BJ (cell line): Measurements from ENCODE around the gene MRPL2. TPM values are rescaled to one million over a fixed set of nuclear protein-coding genes. Genes with fewer than 3 reads are reported as not detected.
A peak's percentile ranks its signal among the peaks of the same experiment; 100 is the strongest.

Experiments used
- CTCF ChIA-PET: fragments of 350-600 bp; formaldehyde crosslinking; extraction: SDS; loops from one replicate; lab custom pipeline; 2021; ENCODE audit warnings: antibody characterized with exemption, inconsistent platforms; lab: Yijun Ruan, JAX
- POLR2A ChIA-PET: fragments of 300-600 bp; sonication (Branson Sonifier 250); formaldehyde crosslinking; extraction: SDS; loops from one replicate; lab custom pipeline; 2021; ENCODE audit warnings: antibody characterized with exemption; lab: Charles Lee
- DNase-seq: peaks from one replicate; pipeline ENCODE4 v3.0.0-alpha.2; 2011; ENCODE audit warnings: low read depth
- H3K27me3 ChIP-seq: 2 replicates; pipeline ENCODE4 v1.6.0; 2011; ENCODE audit warnings: low read length; ENCODE audit not compliant: control insufficient read depth, insufficient read depth
- H3K36me3 ChIP-seq: 2 replicates; pipeline ENCODE4 v1.5.1; 2011; ENCODE audit warnings: low read length; ENCODE audit not compliant: control insufficient read depth, insufficient read depth
- H3K4me3 ChIP-seq: 2 replicates; pipeline ENCODE4 v1.5.1; 2011; ENCODE audit warnings: low read depth, mild to moderate bottlenecking, control low read depth, low read length
- CTCF ChIP-seq: IDR thresholded peaks from 2 replicates; pipeline ENCODE4 v1.5.1; 2011; ENCODE audit warnings: low read depth, mild to moderate bottlenecking, control low read depth, inconsistent platforms, low read length, moderate library complexity; ENCODE audit not compliant: insufficient read depth
- polyA minus RNA-seq: library from RNA; depleted of rRNA, polyadenylated mRNA; stranded (reverse); fragments of >200 nt; gene quantifications from 2 replicates; pipeline ENCODE4 v1.2.3, GENCODE V29; 2011; rRNA and poly(A)+ RNA removed
- polyA plus RNA-seq: library from polyadenylated mRNA; depleted of rRNA; stranded (reverse); fragments of >200 nt; gene quantifications from 2 replicates; pipeline ENCODE4 v1.2.3, GENCODE V29; 2011; rRNA removed

The MRPL2 gene
- 20.5 and 22.8 TPM in 2 replicates for polyA plus RNA-seq
- 10.0 and 18.8 TPM in 2 replicates for polyA minus RNA-seq

- Histone ChIP-seq H3K27me3 (no peaks in the 10 kb centered on the region), H3K4me3 (peak within 1 kb of the TSS; percentile 71), H3K36me3 (no peaks in the 10 kb centered on the region)
- POLR2A ChIA-PET: interaction anchor here (0.6 to 0.8 kb wide), 2 partner anchors 18 to 102 kb away, joined by 3 to 4 read pairs; no protein-coding TSS in a partner anchor
- TF ChIP-seq CTCF: no peak
- CTCF ChIA-PET: interaction anchor here (1.0 to 3.7 kb wide), 5 partner anchors 10 to 115 kb away, joined by 4 to 25 read pairs (median 5); no protein-coding TSS in a partner anchor
- peak; percentile 96 for DNase-seq
Measured at GRCh38 chr6:43059168-43060033, at the start of gene MRPL2, which contains the start of gene KLC4. MRPL2 (minus strand) TSS chr6:43059434; CDS start chr6:43059381, 53 bp downstream. KLC4 (plus strand) TSS chr6:43059631; CDS start chr6:43061336, 1,705 bp downstream.

- CTCF ChIA-PET: interaction anchor here (0.6 to 1.0 kb wide), 2 partner anchors 11 to 38 kb away, joined by 3 read pairs; no protein-coding TSS in a partner anchor
- Histone ChIP-seq H3K4me3 (no peak overlapping the region), H3K27me3 (no peaks in the 10 kb centered on the region), H3K36me3 (peaks cover 6% of the 10 kb centered on the region; the same call in 1 of the 2 replicates)
- no peak for TF ChIP-seq CTCF
- no peak for DNase-seq
- POLR2A ChIA-PET: no interaction called here
Measured at GRCh38 chr6:43107344-43108062, 48.3 kb upstream of the MRPL2 start.

- Histone ChIP-seq H3K4me3 (no peak overlapping the region), H3K27me3 (no peaks in the 10 kb centered on the region), H3K36me3 (peaks cover 6% of the 10 kb centered on the region; the same call in 1 of the 2 replicates)
- ChIA-PET CTCF (no interaction called here), POLR2A (no interaction called here)
- DNase-seq: no peak
- no peak for TF ChIP-seq CTCF
Measured at GRCh38 chr6:43105538-43106222, 46.4 kb upstream of the MRPL2 start.

- peaks cover 6% of the 10 kb centered on the region; the same call in 1 of the 2 replicates for H3K36me3 ChIP-seq
- POLR2A ChIA-PET: no interaction called here
- H3K27me3 ChIP-seq: no peaks in the 10 kb centered on the region
- H3K4me3 ChIP-seq: no peak overlapping the region
- no peak for TF ChIP-seq CTCF
- no peak for DNase-seq
- CTCF ChIA-PET: no interaction called here
Measured at GRCh38 chr6:43103253-43103876, 44.1 kb upstream of the MRPL2 start.
